Activated CD4-positive, CD25-positive, alpha-beta regulatory T cell treated with anti-CD3 and anti-CD28 coated beads, Interleukin-2, amount 50 U/mL, for 24 hours (primary cell): ENCODE results near the gene TFEB.
A peak's percentile ranks its signal among the peaks of the same experiment; 100 is the strongest.

ENCODE experiments used
- ATAC-seq, 2 donors: fragments of 150-1000 bp; cut with Tn5 transposase; one replicate each; pipeline ENCODE4 v1.10.0; 2021; ENCODE audit warnings: mild to moderate bottlenecking in 1 of 2, moderate library complexity in 1 of 2

Gene TFEB

DNA sequence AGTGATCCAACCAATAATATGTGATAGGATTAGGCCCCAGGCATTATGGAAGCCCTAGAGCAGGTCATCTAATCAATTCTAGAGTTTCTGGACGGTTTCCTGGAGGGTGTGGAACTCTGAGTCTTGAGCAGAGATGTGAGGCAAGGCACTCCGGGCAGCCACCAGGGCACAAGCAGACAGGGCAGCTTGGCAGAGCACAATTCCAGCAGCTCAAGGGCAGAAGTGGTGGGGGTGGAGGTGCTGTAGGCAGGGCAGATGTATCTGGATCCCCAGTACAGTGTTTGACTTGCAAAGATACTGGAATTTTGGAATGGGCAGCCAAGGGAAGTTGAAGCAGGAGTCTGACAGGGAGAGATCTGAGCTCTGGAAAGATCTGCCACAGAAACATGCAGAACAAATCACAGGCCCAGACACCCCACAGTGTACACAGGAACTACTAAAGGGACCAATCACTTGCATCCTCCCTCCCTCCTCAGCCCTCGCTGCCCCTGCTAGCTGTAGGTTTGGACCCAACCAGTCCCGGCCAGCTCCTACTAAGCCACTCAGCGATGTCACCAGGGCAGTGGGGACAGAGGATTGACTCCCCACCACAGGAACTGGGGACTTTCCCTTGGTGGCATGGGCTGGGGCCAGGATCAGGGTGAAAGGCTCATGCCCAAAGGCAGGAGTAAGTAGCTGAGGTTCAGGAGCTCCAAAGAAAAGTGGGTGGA is 47.0 kb downstream of the TFEB start:
- no peak for ATAC-seq

DNA sequence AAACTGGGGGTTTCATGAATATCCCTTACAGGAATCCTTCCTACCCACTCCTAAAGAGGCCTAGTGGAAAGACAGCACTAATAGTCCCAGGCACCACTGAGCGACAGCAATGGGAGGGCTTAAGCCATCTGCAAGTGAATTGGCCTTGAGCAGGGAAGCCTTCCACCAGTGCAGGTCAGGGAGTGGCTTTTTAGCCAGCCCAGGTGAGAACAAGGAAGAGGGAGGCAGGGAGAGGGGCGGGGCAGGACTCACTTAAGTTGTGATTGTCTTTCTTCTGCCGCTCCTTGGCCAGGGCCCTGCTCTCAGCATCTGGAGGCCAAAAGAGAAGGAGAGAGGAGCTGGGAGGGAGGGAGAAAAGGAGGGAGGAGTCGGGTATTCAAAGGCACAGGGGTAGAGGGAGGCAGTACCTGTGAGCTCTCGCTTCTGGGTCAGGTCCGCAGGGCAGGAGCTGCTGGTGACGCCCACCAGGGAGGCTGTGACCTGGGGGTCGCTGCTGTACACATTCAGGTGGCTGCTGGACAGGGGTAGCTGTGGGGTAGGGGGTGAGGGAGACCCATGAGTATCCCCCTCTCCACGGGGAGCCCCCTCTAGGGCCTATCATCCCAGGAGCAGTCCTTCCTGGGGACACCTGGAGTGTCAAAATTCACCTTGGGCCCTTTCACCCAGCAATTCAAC is 47.8 kb downstream of the TFEB start:
- no peak for ATAC-seq

DNA sequence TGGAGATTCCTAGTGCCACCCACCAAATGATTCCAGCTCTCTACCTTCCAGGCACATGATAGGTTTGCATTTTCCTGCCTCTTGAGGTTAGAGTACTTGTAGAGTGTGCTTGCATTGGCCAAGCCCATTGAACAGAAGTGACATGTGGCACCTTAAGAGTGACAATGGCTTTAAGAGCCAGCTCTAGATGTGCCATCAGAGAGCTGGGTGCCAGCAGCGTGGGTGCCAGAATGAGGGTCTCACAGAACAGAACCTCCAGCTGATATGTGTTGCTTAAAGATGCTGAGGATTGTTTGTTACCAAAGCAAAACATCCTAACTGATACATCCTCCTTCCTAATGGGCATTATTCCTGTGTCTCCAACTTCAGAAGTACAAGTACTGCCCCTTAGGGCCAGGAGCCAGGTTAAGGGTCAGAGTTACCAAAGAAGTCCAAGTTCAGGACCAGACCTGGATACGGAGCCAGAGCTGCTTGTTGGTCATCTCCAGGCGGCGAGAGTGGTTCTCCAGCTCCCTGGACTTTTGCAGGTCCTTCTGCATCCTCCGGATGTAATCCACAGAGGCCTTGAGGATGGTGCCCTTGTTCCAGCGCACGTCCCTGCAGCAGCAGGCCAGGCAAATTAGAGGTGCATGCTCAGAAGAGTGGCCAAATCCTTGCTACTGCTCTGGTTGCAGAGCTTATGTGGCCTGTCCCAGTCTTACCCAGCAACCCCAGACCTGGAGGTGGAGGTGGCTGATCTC is 49.6 kb downstream of the TFEB start:
- ATAC-seq = no peak

DNA sequence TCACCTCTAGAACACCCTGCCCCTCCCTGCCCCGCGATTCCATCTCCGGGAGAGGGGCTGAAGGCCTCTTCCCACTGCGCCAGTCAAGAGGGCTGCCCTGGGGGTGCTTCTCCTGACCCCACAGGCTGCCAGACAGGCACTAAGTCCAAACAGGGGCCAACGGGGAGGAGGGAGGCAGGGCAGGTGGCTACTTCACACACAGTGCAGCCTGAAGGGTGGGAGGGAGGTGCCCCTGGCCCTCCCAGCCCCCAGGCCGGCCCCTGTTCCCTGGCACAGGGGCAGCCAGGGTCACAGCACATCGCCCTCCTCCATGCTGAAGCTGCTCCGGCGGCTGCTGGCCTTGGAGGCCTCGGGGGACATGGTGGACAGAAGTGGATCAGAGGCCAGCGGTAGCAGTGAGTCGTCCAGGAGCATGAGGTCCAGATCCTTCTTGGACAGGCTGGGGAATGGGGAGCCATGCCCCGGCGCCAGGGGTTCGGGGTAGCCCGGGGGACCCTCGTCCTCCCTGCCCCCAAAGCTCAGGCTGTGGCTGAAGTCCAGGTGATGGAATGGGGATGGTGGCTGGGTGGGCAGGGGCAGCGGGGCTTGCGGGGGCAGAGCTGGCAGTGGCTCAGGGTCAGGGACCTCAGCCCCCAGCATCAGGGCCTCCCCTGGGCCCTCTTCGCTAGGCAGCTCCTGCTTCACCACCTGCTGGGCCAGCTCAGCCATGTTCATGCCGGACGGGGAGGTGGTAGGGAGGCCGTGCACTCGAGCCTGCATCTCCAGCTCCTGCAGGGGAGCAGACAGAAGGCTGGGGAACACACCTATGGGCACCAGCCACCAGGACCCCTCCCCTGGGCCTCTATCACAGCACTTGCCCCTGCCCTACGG is 50.9 kb downstream of the TFEB start:
- no peak for ATAC-seq

DNA sequence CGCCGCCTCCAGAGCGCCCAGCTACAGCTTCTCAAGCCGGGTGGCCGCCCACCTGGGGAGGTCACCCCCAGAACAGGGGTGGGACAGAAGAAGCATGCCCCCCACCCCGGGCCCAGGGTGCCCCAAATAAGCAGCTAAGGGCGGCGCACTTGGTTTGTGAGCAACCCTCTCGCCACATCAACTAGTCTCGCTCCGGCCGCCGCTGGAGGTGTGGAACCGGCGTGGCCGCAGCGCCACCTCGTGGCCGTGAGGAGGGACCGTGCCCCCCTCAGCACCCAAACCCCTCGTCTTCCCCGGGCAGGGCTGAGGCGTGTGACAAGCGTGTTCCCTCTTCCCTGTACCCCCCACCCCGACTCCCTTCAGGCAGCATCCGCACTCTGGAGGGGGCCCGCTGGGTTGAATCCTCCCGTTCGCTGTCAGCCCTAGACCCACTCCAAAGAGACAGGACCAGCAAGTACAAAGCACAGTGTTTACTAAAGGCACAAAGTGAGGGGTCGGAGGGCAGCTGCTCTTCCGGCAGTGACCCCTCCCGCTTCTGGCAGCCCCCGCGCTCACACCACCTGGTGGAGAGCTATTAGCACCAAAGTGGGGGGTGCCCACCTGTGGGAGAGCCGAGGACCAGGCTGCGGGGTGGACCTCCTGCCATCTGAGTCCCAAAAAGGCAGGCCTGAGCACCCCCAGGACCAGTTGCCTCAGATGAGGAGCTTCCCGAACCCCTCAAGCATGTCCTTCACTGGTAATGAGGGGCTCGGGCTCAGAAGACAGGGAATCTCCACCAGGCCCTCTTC is 51.7 kb downstream of the TFEB start:
- ATAC-seq = peak; percentile 87 to 89

DNA sequence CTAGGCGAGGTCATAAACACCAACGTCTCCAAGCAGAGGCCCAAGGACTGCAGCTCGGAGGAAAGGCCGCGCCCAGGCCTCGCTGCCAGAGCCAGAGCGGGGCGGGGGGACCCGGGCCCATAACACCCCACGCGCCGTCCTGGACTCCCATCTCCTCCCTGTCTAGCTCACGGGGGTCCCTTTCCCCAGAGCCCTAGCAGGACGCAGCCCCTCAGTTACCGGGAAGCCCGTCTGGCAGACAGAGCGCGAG is 52.2 kb downstream of the TFEB start:
- peak in 1 of 2 donors; percentile 3 for ATAC-seq

DNA sequence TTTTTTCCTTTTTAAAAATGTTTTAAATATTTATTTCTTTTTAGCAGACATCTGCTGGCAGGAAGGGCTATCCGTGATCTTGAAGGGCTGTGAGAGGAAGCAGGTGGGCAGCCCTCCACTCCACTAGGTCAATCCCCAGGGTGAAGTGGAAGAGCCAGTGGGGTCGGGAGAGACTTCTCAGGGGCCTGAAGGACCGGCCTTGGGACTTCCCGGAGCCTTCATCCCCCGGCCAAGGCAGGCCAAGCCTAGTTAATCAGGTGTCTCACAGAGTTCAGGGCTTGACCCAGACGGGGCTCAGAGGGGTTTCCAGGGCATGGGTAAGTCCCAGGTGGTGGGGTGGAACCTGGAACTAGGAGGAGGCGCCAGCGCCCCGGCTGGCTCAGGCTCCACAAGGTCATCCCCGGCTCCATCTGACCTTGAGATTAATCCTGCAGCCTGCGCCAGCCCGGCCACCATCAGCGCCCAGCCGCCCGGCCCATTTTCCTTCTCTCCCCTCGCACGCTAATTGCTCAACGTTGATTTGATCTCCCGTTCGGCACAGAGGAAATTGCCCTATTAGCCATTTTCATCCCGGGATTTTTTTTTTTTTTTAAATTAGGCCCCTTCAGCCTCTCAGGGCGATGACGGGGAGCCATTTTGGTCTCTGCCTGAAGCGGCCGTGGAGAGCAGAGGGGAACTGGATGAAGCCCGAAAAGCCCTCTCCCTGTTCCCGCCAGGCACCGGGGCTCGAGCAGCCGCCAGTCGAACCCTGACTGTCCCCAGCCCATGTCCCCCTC is 52.7 kb downstream of the TFEB start:
- ATAC-seq = no peak

DNA sequence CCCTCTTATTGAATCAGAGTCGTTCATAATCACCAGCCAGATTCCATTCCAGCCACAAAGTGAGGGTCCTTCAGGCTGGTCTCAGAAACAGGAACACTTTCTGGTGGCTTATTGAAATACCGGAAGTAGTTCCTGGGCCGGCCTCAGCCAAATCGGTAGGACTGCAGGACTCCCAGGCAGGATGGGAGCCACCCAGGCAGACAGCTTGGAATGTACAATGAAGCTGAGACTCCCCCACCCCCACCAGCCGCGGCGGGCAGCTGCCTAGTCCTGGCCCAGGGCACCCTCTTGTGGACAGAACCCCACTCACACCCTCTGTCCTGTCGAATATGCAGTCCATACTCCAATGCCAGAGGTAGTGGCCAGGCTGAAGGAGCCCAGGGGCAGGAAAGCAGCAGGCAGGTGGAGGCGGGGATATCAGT is 53.3 kb downstream of the TFEB start:
- ATAC-seq = peak; percentile 71 to 75

DNA sequence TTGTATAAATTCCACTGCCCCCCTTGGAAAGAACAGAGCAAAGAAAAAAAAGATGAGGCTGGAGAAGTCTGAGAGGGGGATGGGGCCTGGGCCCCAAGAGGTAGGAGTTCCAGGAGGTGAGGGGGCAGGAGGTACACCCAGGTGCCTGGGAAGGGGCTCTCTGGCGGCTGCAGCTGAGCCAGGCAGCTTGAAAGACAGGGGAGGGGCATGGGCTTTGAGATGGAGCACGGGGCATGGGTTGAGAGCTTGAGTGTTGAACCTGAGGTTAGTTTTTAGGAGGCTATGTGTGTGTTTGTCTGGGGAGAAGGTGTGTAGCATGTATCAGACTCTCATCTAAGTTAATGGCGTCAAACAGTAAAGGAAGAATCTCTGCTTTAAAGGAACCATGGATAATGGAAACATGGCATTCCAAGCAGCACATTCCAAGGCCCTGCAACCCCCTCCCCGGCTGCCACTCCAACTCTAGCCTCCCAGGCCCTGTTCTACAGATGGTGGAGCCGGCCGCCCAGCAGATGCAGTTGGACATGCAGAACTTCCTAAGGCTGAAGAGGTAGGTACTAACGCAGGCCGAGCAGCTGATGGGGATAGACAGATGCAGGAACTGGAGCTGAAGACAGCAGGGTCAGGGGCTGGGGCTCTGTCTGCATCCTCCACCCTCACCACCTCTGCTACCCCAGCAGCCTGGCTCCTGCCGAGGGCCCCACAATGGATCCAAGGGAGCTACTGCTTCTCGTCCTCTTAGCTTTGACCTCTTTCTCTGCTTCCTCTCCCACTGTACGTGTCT is 55.0 kb downstream of the TFEB start:
- ATAC-seq = no peak

DNA sequence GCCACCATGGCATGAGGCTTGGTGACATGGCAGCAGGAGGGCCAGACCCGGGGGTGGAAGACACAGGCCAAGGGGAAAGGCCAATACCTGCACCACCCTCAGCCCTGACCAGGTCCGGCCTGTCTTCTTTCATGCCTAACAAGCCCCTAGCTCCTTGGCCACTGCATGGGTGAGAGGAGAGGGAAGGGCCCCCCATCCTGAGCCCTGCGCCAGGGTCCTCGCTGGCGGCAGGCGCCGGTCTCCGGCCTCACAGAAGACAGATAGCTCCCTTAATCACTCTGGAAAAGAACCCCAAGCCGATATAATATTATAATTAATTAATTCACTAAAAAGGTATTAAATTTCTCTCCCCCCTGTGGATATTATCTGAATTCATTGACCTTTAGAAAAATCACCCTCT is 55.7 kb downstream of the TFEB start:
- ATAC-seq = no peak

DNA sequence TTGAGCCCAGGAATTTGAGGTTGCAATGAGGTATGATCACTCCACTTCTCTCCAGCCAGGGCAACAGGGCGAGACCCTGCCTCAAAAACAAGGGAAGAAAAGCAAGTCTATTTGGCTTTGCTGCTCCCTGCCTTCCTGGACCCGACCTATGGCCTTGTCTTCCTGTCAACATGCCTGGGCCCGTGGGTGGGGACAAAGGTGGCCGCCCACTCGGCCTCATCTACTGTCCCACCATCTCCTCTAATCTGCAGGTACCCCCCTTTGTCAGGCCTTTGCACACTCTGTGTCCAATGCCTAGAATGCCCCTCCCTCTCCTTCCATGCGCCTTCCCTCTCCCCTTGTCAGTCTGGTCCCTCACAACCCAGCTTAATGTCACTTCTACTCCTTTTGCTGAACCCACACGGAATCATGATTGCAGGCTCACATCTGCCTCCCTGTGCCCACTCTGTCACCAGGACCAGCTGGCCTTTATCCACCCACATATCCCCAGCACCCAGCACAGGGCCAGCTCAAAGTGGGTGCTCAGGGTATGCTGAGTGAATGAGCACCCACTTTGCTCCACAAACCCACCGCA is 56.8 kb downstream of the TFEB start:
- ATAC-seq = no peak

DNA sequence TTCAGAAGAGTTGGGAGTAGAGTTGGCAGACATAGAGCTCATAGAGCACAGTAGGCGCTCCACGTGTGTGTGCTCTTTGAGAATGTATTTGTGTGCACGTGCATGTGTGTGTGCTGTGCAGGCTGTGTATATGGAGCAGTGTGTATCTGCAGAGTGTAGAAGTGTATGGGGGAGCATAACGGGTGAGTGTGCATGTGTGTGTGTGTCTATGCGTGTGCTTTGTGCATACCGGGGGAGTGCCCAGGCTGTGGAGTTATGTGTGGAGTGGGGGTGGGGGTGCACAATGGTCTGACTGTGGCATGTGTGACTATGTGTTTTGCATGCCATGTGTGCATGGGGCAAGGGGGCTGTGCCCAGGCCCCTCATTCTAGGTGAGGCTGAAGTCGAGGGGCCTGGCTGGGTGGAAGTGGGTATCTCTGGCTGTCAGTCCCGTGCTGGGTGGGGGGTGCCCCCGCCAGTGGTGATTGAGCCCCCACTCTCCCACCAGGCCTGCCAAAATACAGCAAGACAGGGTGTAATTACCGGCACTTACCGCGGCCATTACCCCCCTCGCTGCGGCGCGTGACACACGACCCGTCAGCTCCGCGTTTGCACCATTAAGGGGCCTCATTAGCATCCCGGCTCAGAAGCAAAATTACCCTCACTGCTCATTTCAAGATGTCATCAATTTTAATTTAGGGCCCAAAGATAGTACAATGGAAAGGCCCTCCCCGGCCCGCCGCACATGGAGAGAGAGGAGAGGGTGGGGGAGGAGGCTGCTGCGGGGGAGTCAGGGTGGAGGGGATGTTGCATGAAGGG is 58.1 kb downstream of the TFEB start:
- no peak for ATAC-seq

DNA sequence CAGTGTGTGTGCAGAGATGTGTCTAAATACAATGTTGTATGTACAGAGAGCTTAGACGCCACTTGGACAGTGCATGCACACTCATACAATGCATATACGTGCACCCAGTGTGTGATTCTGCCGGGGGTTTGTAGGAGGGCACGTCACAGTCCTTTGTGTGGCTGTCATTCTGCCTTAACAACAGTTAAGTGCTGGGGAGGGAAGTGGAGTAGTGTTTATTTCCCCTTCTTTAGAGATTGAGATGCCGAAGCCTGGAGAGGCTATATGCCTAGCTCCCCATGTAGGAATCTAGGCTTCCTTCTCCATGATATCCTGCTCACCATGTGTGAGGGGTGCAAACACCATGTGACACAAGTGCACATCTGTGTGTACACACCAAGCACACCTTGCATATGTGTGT is 59.0 kb downstream of the TFEB start:
- no peak for ATAC-seq

DNA sequence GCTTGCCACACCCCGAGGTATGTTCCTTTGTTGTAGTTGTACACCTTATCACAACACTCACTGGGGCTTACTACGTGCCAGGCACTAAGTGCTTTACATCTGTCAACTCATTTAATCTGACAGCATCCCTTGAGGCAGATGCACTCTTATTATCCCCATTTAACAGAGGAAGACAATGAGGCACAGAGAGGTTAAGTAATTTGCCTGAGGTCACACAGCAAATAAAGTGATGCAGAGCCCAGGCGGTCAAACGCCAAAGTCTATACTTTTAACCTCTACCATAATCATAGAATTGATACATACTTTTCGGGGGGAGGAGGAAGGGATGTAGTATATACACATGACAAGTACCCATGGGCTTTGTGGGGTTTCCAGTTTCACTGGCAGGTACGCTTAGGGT is 59.4 kb downstream of the TFEB start:
- no peak for ATAC-seq

DNA sequence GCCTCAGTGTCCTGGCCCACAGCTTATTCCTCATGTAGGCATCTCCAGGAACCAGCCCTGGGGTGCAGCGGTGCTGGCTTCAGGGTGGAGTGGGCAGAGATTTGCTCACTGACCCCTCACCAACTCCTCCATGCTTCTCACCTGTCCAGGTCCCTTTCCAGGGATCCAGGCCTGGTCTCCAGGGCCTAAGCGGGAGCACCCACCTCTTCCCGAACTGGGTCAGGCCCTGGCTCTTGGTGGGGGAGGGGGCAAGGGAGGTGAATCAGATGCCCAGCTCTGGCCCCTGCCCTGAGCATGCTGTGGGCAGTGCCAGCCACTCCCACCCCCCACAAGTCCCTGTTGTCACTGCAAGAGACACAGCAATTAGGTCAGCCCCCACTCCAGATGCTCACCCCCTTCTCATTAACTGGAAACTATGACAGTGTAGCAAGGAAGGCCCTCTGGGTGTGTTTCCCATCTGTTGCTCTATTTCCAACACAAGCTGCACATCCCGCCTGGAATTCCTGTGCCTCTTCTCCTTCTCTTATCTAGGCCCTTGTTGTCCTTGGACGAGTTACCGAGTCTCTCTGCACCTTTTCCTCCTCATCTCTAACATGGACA is 60.1 kb downstream of the TFEB start:
- ATAC-seq = no peak

DNA sequence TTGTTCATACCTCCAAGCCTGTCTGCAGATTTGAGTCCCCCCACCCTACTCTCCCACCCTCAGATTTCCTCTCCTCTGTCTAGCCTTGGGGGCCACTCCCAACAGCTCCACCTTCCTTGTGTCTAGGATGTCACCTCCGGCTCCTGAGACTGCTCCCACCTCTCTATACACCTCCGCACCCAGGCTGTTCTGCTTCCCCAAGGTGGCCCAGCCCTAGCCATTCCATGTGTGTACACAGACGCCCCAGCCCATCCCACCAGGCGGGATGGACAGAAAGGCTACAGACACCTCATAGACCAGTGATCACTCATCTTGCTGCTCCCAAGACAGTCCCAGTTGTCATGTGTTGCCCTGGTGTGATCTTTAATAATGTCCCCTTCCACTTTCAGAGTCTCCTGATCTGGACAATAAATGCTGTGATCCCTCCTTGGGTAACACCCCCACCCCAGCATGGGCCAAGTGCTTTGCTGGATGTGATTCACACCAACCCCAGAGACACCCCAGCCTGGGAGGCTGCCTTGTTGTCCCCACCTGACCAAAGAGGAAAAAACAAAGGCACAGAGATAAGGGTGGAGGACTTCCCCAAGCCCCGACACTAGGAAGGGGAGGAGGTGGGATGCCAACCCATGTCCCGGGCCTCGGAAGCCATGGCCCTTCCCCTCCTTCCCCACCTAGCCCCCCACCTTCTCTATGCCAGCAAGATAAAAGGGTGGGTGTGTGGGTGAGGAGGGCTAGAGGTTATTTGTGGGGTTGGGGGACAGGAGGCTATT is 61.0 kb downstream of the TFEB start:
- ATAC-seq = no peak

DNA sequence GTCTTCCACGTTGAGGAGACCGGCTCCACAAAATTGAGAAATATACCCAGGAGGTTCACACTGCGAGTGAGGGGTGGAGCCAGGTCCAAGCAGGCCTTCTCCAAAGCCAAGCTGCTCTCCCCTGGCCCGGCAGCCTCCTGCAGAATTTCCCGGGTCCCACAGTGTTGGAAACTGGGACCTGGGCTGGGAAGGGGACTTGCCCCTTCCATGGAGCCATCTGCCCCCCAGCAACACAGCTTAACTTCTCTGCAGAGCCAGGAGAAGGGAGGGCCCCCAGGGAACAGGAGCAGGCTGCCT is 61.8 kb downstream of the TFEB start:
- no peak for ATAC-seq
